H1 (cell line): ENCODE measurements around the gene BSND. TPM values are rescaled to one million over a fixed set of nuclear protein-coding genes. Genes with fewer than 3 reads are reported as not detected.

ENCODE experiments used
- CTCF ChIA-PET: fragments of 300-600 bp; sonication (Branson Sonifier 250); formaldehyde crosslinking; loops from one replicate; lab custom pipeline; 2021; ENCODE audit not compliant: partially characterized antibody; lab: Charles Lee
- POLR2A ChIA-PET: fragments of 300-600 bp; sonication (Branson Sonifier 250); formaldehyde crosslinking; loops from one replicate; lab custom pipeline; 2021; ENCODE audit warnings: inconsistent platforms; ENCODE audit not compliant: partially characterized antibody; lab: Charles Lee
- DNase-seq, 2 experiments: peaks; one replicate each; pipeline versions ENCODE4 v3.0.0 to v3.0.0-alpha.2; 2010 to 2022; ENCODE audit warnings: low spot score in 2 of 2, low read depth in 1 of 2, mixed read lengths in 1 of 2
- FAIRE-seq: peaks from 2 replicates; lab custom pipeline; 2011; peaks lifted over from hg19 to GRCh38; lab: Jason Lieb, UNC
- H2AFZ ChIP-seq: 2 replicates; pipeline ENCODE4 v1.8.1; 2012; ENCODE audit warnings: low read length, inconsistent platforms
- H2AK5ac ChIP-seq: 2 replicates; pipeline ENCODE4 v1.6.1; 2013; ENCODE audit warnings: low read depth, low read length
- H2BK120ac ChIP-seq: replicated peaks from 2 replicates; pipeline ENCODE3; 2013; ENCODE audit warnings: low read depth, low read length, inconsistent platforms
- H2BK12ac ChIP-seq: 2 replicates; pipeline ENCODE4 v1.6.1; 2013; ENCODE audit warnings: low read depth, low read length
- H2BK15ac ChIP-seq: 2 replicates; pipeline ENCODE4 v1.6.1; 2013; ENCODE audit warnings: low read length
- H2BK20ac ChIP-seq: 2 replicates; pipeline ENCODE4 v1.6.1; 2013; ENCODE audit warnings: low read length
- H2BK5ac ChIP-seq: 2 replicates; pipeline ENCODE4 v1.6.1; 2013; ENCODE audit warnings: low read depth, low read length
- H3K14ac ChIP-seq: 2 replicates; pipeline ENCODE4 v1.6.1; 2013; ENCODE audit warnings: inconsistent platforms; ENCODE audit not compliant: insufficient read length
- H3K18ac ChIP-seq: 2 replicates; pipeline ENCODE4 v1.6.1; 2013; ENCODE audit warnings: low read length; ENCODE audit errors: extremely low read depth
- H3K23ac ChIP-seq: 2 replicates; pipeline ENCODE4 v1.6.1; 2013; ENCODE audit warnings: inconsistent platforms; ENCODE audit not compliant: insufficient read length
- H3K23me2 ChIP-seq: 2 replicates; pipeline ENCODE4 v1.6.1; 2013; ENCODE audit warnings: low read depth, low read length
- H3K27ac ChIP-seq: 2 replicates; pipeline ENCODE4 v1.6.1; 2011; ENCODE audit warnings: low read depth, low read length, inconsistent platforms
- H3K27me3 ChIP-seq, 4 experiments: replicated peaks in 1 of 4; 1 replicate in 1 of 4; 2 replicates in 3 of 4; pipeline versions ENCODE4 v1.6.1 to v1.8.1; 2011 to 2013; ENCODE audit warnings: low read length in 3 of 4, mild to moderate bottlenecking in 3 of 4, inconsistent platforms in 2 of 4, mixed read lengths in 2 of 4, moderate library complexity in 1 of 4; ENCODE audit not compliant: control insufficient read depth in 3 of 4, insufficient read depth in 3 of 4; ENCODE audit errors: extremely low read depth in 1 of 4
- H3K36me3 ChIP-seq, 4 experiments: 2 replicates each; pipeline versions ENCODE4 v1.6.1 to v1.8.1; 2011 to 2013; ENCODE audit warnings: mild to moderate bottlenecking in 4 of 4, low read length in 3 of 4, moderate library complexity in 2 of 4, control low read depth in 1 of 4, inconsistent platforms in 1 of 4; ENCODE audit not compliant: insufficient read depth in 4 of 4, control insufficient read depth in 2 of 4
- H3K4ac ChIP-seq: replicated peaks from 2 replicates; pipeline ENCODE3; 2013; ENCODE audit warnings: low read length, low read depth, mixed read lengths, inconsistent platforms; ENCODE audit not compliant: insufficient read length
- H3K4me1 ChIP-seq, 4 experiments: replicated peaks in 1 of 4; 1 replicate in 1 of 4; 2 replicates in 3 of 4; pipeline versions ENCODE4 v1.6.1 to v1.8.1; 2011 to 2013; ENCODE audit warnings: low read length in 3 of 4, inconsistent platforms in 2 of 4, mixed read lengths in 1 of 4; ENCODE audit not compliant: insufficient read depth in 4 of 4, control insufficient read depth in 3 of 4
- H3K4me2 ChIP-seq, 2 experiments: 2 replicates each; pipeline versions ENCODE4 v1.6.1 to v1.8.1; 2011 to 2013; ENCODE audit warnings: low read depth in 2 of 2, low read length in 2 of 2, control low read depth in 1 of 2, inconsistent platforms in 1 of 2, mild to moderate bottlenecking in 1 of 2; ENCODE audit not compliant: insufficient read depth in 1 of 2
- H3K4me3 ChIP-seq, 4 experiments: fragments of 200-600, 300-600 bp in 1 of 4; sonication (generic), shearing (Covaris generic), sonication (Bioruptor Twin) in 1 of 4; 2 replicates each; pipeline versions ENCODE4 v1.5.1 to v1.8.1; 2011 to 2016; ENCODE audit warnings: low read length in 4 of 4, low read depth in 3 of 4, control low read depth in 2 of 4, inconsistent platforms in 2 of 4, mild to moderate bottlenecking in 2 of 4, mixed read lengths in 1 of 4, moderate library complexity in 1 of 4; ENCODE audit not compliant: insufficient read depth in 2 of 4; ENCODE audit errors: extremely low read depth in 1 of 4
- H3K56ac ChIP-seq: replicated peaks from 2 replicates; pipeline ENCODE3; 2013; ENCODE audit warnings: low read depth, mild to moderate bottlenecking, mixed read lengths, low read length, inconsistent platforms; ENCODE audit not compliant: insufficient read length
- H3K79me1 ChIP-seq: 2 replicates; pipeline ENCODE4 v1.6.1; 2013; ENCODE audit warnings: low read depth, low read length, control low read depth
- H3K79me2 ChIP-seq, 2 experiments: 2 replicates each; pipeline versions ENCODE4 v1.6.1 to v1.8.1; 2012 to 2013; ENCODE audit warnings: low read length in 2 of 2, mild to moderate bottlenecking in 2 of 2, inconsistent platforms in 1 of 2; ENCODE audit not compliant: insufficient read depth in 2 of 2, control insufficient read depth in 1 of 2
- H3K9ac ChIP-seq, 4 experiments: replicated peaks in 1 of 4; 1 replicate in 1 of 4; 2 replicates in 3 of 4; pipeline versions ENCODE4 v1.6.1 to v1.8.1; 2011 to 2013; ENCODE audit warnings: low read depth in 3 of 4, low read length in 3 of 4, control low read depth in 2 of 4, mild to moderate bottlenecking in 2 of 4, moderate library complexity in 2 of 4, inconsistent platforms in 1 of 4; ENCODE audit errors: extremely low read depth in 1 of 4
- H3K9me3 ChIP-seq, 2 experiments: 2 replicates each; pipeline versions ENCODE4 v1.6.1 to v1.8.1; 2012 to 2013; ENCODE audit warnings: mild to moderate bottlenecking in 2 of 2, moderate library complexity in 2 of 2, control low read depth in 1 of 2, inconsistent platforms in 1 of 2, low read depth in 1 of 2, low read length in 1 of 2, mixed read lengths in 1 of 2; ENCODE audit not compliant: insufficient read depth in 2 of 2
- H4K20me1 ChIP-seq, 2 experiments: replicated peaks in 1 of 2; 2 replicates each; pipeline versions ENCODE3 to v1.8.1; 2011 to 2013; ENCODE audit warnings: inconsistent platforms in 2 of 2, low read length in 2 of 2, mild to moderate bottlenecking in 1 of 2; ENCODE audit not compliant: insufficient read depth in 2 of 2, control insufficient read depth in 1 of 2
- H4K5ac ChIP-seq: 2 replicates; pipeline ENCODE4 v1.6.1; 2013; ENCODE audit warnings: low read length, low read depth, mixed read lengths, inconsistent platforms; ENCODE audit not compliant: insufficient read length
- H4K8ac ChIP-seq: 2 replicates; pipeline ENCODE4 v1.8.0; 2013; ENCODE audit warnings: mild to moderate bottlenecking, moderate library complexity, low read length, inconsistent platforms; ENCODE audit not compliant: insufficient read depth; ENCODE audit errors: extremely low read depth
- H4K91ac ChIP-seq: replicated peaks from 2 replicates; pipeline ENCODE3; 2013; ENCODE audit warnings: low read length, mixed read lengths, inconsistent platforms; ENCODE audit not compliant: insufficient read length
- CHD2 ChIP-seq: IDR thresholded peaks from 2 replicates; pipeline ENCODE4 v1.6.1; 2012; ENCODE audit warnings: low read length, improper control_type of control experiment
- E2F6 ChIP-seq: IDR thresholded peaks from 2 replicates; pipeline ENCODE4 v1.6.1; 2012; ENCODE audit warnings: inconsistent platforms
- GABPA ChIP-seq: IDR thresholded peaks from 2 replicates; pipeline ENCODE4 v1.6.1; 2011; ENCODE audit warnings: mild to moderate bottlenecking, low read length, moderate library complexity, borderline replicate concordance; ENCODE audit not compliant: insufficient read depth
- HDAC2 ChIP-seq, 2 experiments: fragments of 300-600 bp in 1 of 2; sonication (generic) in 1 of 2; IDR thresholded peaks; 2 replicates each; pipeline ENCODE4 v1.6.1; 2011 to 2012; ENCODE audit warnings: low read depth in 2 of 2, low read length in 2 of 2, mild to moderate bottlenecking in 2 of 2, moderate library complexity in 2 of 2, borderline replicate concordance in 1 of 2, inconsistent platforms in 1 of 2
- JUND ChIP-seq: IDR thresholded peaks from 2 replicates; pipeline ENCODE4 v1.6.1; 2011; ENCODE audit warnings: mild to moderate bottlenecking, improper control_type of control experiment, low read length
- KDM1A ChIP-seq: fragments of 200-600, 300-600 bp; sonication (generic); IDR thresholded peaks from 2 replicates; pipeline ENCODE4 v1.7.1; 2016; ENCODE audit warnings: mild to moderate bottlenecking, low read length, borderline replicate concordance
- RFX5 ChIP-seq: IDR thresholded peaks from 2 replicates; pipeline ENCODE4 v1.6.1; 2011; ENCODE audit warnings: low read depth, low read length, improper control_type of control experiment, borderline replicate concordance
- RNF2 ChIP-seq: fragments of 200-900, 300-1000 bp; sonication (generic); IDR thresholded peaks from 2 replicates; pipeline ENCODE4 v1.7.1; 2016; ENCODE audit warnings: borderline replicate concordance, low read depth, mild to moderate bottlenecking, antibody characterized with exemption, low read length; ENCODE audit not compliant: poor library complexity, severe bottlenecking; ENCODE audit errors: missing control alignments
- SAP30 ChIP-seq: fragments of 300-600 bp; sonication (generic); IDR thresholded peaks from 2 replicates; pipeline ENCODE4 v1.7.1; 2012; ENCODE audit warnings: low read length, moderate library complexity, mild to moderate bottlenecking, inconsistent platforms; ENCODE audit not compliant: insufficient read depth, insufficient replicate concordance
- SUZ12 ChIP-seq: fragments of 200-600 bp; sonication (generic); IDR thresholded peaks from 2 replicates; pipeline ENCODE4 v1.6.1; 2012; ENCODE audit warnings: mild to moderate bottlenecking, inconsistent platforms, low read length, moderate library complexity, mixed read lengths
- TBP ChIP-seq: IDR thresholded peaks from 2 replicates; pipeline ENCODE4 v1.6.1; 2011; ENCODE audit warnings: low read depth, low read length, improper control_type of control experiment
- TEAD4 ChIP-seq: IDR thresholded peaks from 2 replicates; pipeline ENCODE4 v1.6.1; 2012; ENCODE audit warnings: low read depth, low read length, inconsistent platforms, mixed read lengths
- YY1 ChIP-seq: IDR thresholded peaks from 2 replicates; pipeline ENCODE4 v1.6.1; 2011; ENCODE audit warnings: low read depth, mild to moderate bottlenecking, low read length
- WGBS, 2 experiments: shearing (Covaris generic) in 1 of 2; methylation state at CpG; one replicate each; pipeline versions ENCODE4 v1.1.6 to v1.1.7; 2013 to 2015; ENCODE audit warnings: low lambda C conversion rate in 2 of 2, mixed read lengths in 2 of 2, inconsistent platforms in 1 of 2, low coverage in 1 of 2, missing lambda C conversion rate in 1 of 2; ENCODE audit not compliant: insufficient replicate concordance in 2 of 2, insufficient coverage in 1 of 2, insufficient read length in 1 of 2; ENCODE audit errors: extremely low coverage in 1 of 2, missing lambda C conversion rate in 1 of 2; 5-methylcytosine and 5-hydroxymethylcytosine counted together
- polyA plus RNA-seq, 7 experiments: library from polyadenylated mRNA; depleted of rRNA in 3 of 7; stranded (reverse) in 5 of 7; unstranded in 2 of 7; fragments of >200 nt in 5 of 7; fragments of 200-250 nt in 2 of 7; gene quantifications; 1 replicate in 5 of 7; 2 replicates in 1 of 7; 4 replicates in 1 of 7; pipeline versions ENCODE4 v1.2.1 to v1.2.3, GENCODE V29; 2011 to 2013; ENCODE audit warnings: missing spikeins in 2 of 7, mixed read lengths in 2 of 7
- total RNA-seq: library from RNA; stranded (reverse); fragmentation: NEBNext Ultra II Directional; extraction: Animal tissue kit (Norgen Biotek cat#: 25700); gene quantifications from 2 replicates; pipeline ENCODE4 v1.2.1, GENCODE V29; 2021

The BSND gene
- total and polyA plus RNA-seq, 2 of the 8 experiments (the other 6 are each of a cell fraction or from before 2014, with no cell fraction given) = 0.43 to 0.68 TPM

GRCh38 chr1:54972436-54972835 is 26.3 kb upstream of the BSND start:
- Histone ChIP-seq H3K4me1 (no peaks in the 10 kb centered on the region; a peak in 1 of 7 replicates), H2AK5ac (no peak overlapping the region), H3K23ac (no peak overlapping the region), H3K18ac (no peak overlapping the region), H4K20me1 (no peaks in the 10 kb centered on the region), H2BK12ac (no peak overlapping the region), H3K4ac (no peak overlapping the region), H3K4me3 (no peak overlapping the region), H2BK20ac (no peak overlapping the region), H2BK15ac (no peak overlapping the region), H2AFZ (no peak overlapping the region), H3K27ac (no peak overlapping the region), H2BK5ac (no peak overlapping the region), H3K23me2 (no peaks in the 10 kb centered on the region), H3K27me3 (no peaks in the 10 kb centered on the region), H2BK120ac (no peak overlapping the region), H3K4me2 (no peak overlapping the region), H3K79me2 (no peaks in the 10 kb centered on the region), H3K14ac (no peak overlapping the region), H3K56ac (no peak overlapping the region), H4K8ac (no peak overlapping the region), H3K79me1 (no peaks in the 10 kb centered on the region), H4K5ac (no peak overlapping the region), H4K91ac (no peak overlapping the region), H3K36me3 (no peaks in the 10 kb centered on the region), H3K9me3 (no peaks in the 10 kb centered on the region), H3K9ac (no peak overlapping the region)
- FAIRE-seq (no peak), DNase-seq (no peak)
- ChIA-PET POLR2A (interaction anchor here (1.2 kb wide), 1 partner anchor 24 kb away, joined by 5 read pairs; no protein-coding TSS in a partner anchor), CTCF (interaction anchor here (1.1 to 4.3 kb wide), 16 partner anchors 9 to 77 kb away, joined by 3 to 31 read pairs (median 8); no protein-coding TSS in a partner anchor)
- WGBS, 2 experiments = 87% methylated on average over 4 of the region's 4 CpGs; no CpG with 5 or more reads in 1 of the 2 experiments
- TF ChIP-seq GABPA (no peak), CHD2 (no peak), SUZ12 (no peak), JUND (no peak), HDAC2 (IDR thresholded peaks at IDR 0.05; ENCODE audit: borderline replicate concordance in 1 of 2, low read depth in 2 of 2, low read length in 2 of 2) (no peak), TBP (no peak), YY1 (no peak), TEAD4 (no peak), RNF2 (no peak), E2F6 (no peak), KDM1A (no peak), RFX5 (no peak), SAP30 (no peak)
